Sciatic nerve (tissue), 2 donors: ENCODE results near the gene ANKRD53. TPM values are rescaled to one million over a fixed set of nuclear protein-coding genes. Genes with fewer than 3 reads are reported as not detected.
"Not testable (repeated sequence)": the region's sequence is repeated elsewhere in the genome, so short reads cannot be mapped to it uniquely, and the experiment has no call there.

Experiments
- ATAC-seq: fragments of 200-7000 bp; cut with Tn5 transposase; one replicate; pipeline ENCODE4 v1.9.1; 2020; ENCODE audit warnings: mild to moderate bottlenecking, moderate library complexity
- DNase-seq: peaks from one replicate; pipeline ENCODE4 v3.0.0-alpha.2; 2020; ENCODE audit warnings: low spot score
- intact Hi-C: fragments of 100-400 bp; cut with DNase I; formaldehyde crosslinking; loops from one replicate; pipeline ENCODE4 v1.14.2; 2022
- total RNA-seq: library from RNA; stranded (reverse); fragmentation: NEBNext Ultra II Directional; extraction: Animal tissue kit (Norgen Biotek cat#: 25700); gene quantifications from one replicate; pipeline ENCODE4 v1.2.1, GENCODE V29; 2021
- donor health status: DM: no; HTN: no; CAD: no.
- donor health status: DM: no; HTN: no; CAD: no.

The ANKRD53 gene
- total RNA-seq, 1 donor from 2014 or later: 2.2 TPM

- ATAC-seq: no peak
- intact Hi-C loops: no loop called here
- DNase-seq: no peak
These were observed 7.5 kb downstream of the ANKRD53 start for GRCh38 chr2:70985956-70986355.

DNA sequence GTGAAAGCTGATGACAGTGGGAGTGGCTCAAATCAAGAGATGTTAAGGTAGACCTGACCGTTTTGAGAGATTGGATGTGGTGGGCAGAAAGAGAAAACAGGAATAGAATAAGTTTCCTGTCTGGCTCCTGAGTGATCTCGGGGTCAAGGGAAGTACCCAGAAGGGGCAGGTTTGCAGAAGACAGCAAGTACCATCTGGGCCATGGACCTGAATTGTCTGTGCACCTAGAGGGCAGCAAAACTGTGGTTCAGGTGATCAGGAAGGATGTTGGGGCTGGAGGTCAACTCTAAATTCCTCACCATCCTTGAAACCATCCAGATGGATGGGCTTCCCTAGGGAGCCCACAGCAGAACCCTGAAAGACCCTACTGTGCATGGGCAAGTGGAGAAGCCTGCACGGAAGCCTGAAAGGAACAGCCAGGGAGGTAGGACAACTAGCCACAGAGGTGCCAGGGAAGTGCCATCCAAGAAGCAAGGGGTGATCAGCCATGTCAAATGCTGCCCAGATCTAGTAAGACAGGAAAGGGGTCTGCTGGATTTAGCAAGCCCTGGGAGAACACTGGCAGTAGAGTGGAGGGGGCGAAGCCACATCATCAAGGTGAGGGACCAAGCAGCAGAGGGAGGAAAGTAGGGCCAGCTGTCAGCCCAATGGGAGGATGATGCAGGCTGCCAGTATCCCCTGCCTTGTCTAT, 8.2 kb downstream of the ANKRD53 start:
- intact Hi-C loops: no loop called here
- no peak for DNase-seq

DNA sequence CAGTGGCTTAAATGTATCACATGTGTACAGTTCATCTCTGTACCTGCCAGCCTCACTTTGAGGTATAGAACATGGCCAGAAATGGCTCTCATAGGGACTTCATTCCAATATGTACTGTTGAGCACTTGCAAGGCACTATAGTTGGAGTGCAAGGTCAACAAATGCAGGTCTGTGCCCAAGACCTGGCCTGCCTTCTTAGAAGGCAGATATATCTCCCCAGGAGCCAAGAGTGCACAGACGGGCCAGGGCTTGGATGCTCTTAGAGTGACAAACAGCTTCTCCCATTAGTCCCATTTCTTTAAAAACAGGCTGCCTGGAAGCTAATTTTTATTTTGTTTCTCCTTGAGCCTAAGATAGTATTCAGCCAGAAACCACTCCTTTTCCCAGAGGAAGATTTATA, 9.0 kb downstream of the ANKRD53 start:
- intact Hi-C loops: no loop called here

More for the DNA sequence above, 8.2 kb downstream of the ANKRD53 start:
- ATAC-seq: no peak

DNA sequence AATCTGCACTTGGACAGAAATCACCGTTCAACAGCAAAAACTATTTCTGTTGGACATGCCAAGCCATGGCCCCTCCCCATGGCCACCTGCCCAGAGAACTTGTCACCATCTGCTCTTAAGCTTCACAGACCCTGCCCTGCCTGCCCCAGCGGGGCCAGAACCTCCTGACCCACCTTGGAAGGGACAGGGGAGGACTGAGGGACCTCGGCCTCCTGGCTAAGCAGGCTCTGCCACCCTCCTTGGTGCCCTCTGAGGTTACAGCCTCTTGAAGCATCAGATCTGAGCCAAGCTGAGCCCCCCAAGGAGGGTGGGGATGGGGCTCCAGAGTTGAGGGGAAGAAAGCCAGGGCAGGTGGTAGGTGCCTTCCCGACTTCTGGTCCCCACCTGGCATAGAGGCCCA, 9.7 kb downstream of the ANKRD53 start:
- ATAC-seq (no peak), DNase-seq (peak; percentile 45)
- intact Hi-C loops: no loop called here

More for the DNA sequence above, 9.0 kb downstream of the ANKRD53 start:
- DNase-seq (no peak), ATAC-seq (no peak)

- ATAC-seq: no peak
- peak; percentile 53 for DNase-seq
- intact Hi-C loops: no loop called here
These were observed 10.6 kb downstream of the ANKRD53 start for GRCh38 chr2:70988726-70989648.

DNA sequence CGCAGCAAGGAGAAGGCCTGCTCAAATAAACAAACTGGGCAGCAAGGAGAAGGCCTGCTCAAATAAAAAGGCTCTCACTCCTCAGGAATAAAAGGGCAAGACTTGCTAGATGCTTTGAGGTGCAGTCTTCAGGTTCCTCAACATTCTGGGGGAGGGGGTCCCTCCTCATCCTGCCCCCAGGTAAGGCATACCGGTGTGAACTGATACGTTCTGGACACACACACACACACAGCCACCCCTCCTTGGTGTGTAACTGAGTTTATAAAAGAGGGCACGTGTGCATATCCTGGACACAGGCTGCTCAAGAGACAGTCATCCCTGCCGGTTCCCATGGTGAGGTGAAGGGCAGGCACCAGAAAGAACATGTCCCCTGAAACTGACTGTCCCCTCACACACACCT, 11.8 kb downstream of the ANKRD53 start:
- no peak for ATAC-seq
- intact Hi-C loops: no loop called here
- no peak for DNase-seq

DNA sequence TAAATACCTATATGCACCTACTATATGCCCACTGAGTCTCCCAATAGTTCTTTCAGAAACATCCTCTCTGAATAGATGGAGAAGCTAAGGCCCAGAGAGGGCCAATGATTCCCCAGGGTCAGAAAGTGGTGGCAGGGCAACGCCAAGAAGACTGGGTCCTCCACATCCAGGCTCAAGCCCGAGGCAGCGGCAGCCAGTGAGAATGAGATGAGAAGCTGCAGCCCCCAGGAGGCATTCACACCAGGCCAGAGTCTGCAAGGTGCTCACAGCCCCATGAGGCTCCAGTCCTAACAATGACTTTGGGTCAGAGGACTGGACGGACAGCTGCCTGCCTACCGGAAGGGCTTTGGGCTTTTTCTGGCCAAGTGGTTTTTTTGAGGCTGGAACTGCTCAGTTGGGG, 12.7 kb downstream of the ANKRD53 start:
- DNase-seq: no peak
- intact Hi-C loops: no loop called here
- no peak for ATAC-seq

DNA sequence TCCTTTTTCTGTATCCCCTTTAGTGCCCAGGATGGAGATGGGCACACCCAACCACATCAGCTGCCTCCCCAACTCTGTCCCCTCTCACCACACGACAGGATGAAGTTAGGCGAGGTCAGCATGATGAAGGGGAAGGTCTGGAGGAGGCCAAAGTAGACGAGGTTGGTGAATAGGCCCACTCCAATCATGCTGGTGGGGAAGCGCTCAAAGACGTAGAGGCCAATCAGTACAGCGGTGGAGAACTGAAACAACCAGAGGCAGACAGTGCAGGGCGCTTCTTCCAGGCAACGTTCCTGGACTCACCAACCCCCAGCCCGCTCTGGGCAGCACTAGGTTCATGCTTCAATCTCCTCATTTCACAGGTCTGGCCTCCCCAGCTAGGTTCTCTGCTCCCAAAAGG, 13.3 kb downstream of the ANKRD53 start:
- intact Hi-C loops: no loop called here
- no peak for ATAC-seq
- DNase-seq: no peak

- ATAC-seq (no peak), DNase-seq (no peak)
- intact Hi-C loops: no loop called here
These were observed 14.8 kb downstream of the ANKRD53 start for GRCh38 chr2:70992945-70993853.

DNA sequence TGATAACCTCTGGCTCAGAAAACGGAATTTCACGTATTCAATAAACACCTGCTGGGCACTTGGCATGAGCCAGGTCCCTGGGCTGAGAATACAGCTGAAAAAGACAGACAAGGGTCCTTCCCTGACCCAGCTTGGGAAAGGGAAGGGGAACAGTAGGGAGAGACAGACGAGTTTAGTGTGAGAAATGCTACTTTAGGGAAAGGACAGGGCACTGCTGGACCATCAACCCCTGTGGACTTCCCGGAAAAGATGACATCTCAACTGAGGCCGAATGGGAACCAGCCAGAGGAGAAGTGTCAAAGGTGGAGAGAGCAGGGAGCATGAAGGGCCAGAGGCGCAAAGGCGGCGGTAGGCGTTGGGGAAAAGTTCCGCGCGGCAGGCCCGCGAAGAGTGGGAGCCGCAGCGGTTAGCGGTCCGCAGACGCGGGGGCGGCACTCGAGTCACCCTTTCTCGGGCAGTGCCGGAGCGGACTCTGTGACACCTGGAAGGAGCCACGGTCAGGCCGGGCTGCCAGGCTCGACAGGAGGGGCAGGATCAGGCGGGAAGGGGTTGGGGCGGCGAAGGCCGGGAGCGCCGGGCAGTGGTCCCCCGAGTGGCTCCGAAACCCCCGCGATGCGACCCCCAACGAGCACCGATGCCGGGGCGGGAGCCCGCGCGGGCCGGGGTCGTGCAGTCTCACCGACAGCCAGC, 15.7 kb downstream of the ANKRD53 start:
- DNase-seq (no peak), ATAC-seq (peak; percentile 23)
- intact Hi-C loops: no loop called here

DNA sequence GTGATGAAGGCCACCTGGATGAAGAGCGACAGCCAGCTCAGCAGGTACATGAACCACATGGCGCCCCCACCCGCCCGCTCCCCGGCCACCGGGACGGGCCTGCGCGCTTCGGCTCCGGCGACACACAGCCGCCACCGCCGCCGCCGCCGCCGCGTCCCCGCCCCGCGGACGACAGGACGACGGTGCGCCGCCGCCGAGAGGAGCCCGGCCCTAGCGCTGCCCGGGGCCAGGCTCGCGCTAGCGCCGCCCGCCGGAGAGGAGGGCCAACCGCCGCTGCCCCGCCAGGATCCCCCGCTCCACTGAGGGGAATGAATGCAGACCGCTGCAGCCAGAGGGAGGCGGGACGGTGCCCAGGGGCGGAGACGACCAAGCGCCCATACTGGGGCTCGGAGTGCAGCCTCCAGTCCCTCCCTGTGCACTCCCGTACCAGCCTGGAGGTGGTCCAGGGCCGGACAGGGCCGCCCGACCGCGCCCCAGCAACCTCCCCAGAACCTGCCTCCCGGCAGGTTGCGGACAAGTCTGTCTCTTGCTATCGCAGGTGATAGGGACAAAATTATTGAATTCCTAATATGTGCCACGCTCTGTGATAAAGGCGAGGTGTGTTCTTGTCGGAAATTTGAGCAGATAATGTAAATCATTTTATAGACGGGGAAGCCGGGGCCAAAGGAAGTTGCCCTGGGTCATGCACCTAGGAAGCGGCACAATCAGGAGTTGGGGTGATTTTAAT, 16.4 kb downstream of the ANKRD53 start, which contains the start of gene TEX261:
Gene TEX261, minus strand, starts transcription at position 175 of the 727 bp plus-strand sequence. Its CDS starts 116 bp downstream, at position 59.
- intact Hi-C loops: no loop called here
- ATAC-seq (peak; percentile 98), DNase-seq (peak; percentile 91)

DNA sequence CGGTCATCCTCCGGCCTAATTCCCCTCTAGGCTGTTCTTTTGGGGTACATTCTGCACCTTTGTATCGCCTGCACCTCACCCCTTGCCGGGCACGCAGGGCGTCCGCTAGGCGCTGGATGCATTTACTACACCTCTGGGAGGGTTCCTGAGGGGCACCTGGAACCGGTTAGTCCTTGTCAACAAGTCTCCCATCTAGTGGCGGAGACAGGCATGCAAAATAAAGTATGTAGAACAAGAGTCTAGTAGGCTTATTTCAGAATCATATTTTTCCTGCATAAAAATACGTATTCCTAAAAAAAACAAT, 16.9 kb downstream of the ANKRD53 start:
- ATAC-seq: peak; percentile 38
- intact Hi-C loops: no loop called here
- DNase-seq: peak; percentile 56

GRCh38 chr2:70998885-70999284, 20.5 kb downstream of the ANKRD53 start:
- ATAC-seq, intact Hi-C loops, DNase-seq: not testable (repeated sequence)

DNA sequence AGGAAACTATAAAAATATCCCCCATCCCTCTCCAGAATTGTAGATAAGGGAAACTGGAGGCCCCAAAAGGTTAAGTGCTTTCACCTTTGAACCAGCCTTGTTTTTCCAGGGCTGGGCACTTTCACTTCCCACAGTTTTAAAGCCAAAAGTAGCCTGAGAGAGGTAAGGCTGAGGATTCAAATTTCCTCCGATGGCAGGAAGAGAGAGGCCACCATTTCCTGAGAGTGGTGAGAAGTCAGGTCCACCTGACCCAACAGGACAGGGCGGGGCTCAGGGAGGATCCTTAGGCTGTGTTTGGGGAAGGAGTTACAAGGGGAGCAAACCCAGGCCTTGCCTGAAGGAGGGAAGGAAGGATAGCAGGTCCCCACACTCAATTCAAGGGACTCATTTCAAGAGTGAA, 20.9 kb downstream of the ANKRD53 start:
- DNase-seq (no peak), ATAC-seq (no peak)
- intact Hi-C loops: no loop called here

GRCh38 chr2:70999931-71000330, 21.5 kb downstream of the ANKRD53 start:
- DNase-seq, ATAC-seq, intact Hi-C loops: not testable (repeated sequence)

GRCh38 chr2:71000780-71001591, 22.6 kb downstream of the ANKRD53 start:
- intact Hi-C loops: no loop called here
- DNase-seq (peak; percentile 85), ATAC-seq (peak; percentile 87)

GRCh38 chr2:71001592-71001927, 23.1 kb downstream of the ANKRD53 start:
- intact Hi-C loops: no loop called here
- no peak for ATAC-seq
- no peak for DNase-seq
